ENCODE data around the gene SORL1. TPM values are rescaled to one million over a fixed set of nuclear protein-coding genes. Genes with fewer than 3 reads are reported as not detected.

Gene SORL1
- total and polyA plus RNA-seq, 2 experiments from 2014 or later, result 0.26 to 0.54 TPM

DNA sequence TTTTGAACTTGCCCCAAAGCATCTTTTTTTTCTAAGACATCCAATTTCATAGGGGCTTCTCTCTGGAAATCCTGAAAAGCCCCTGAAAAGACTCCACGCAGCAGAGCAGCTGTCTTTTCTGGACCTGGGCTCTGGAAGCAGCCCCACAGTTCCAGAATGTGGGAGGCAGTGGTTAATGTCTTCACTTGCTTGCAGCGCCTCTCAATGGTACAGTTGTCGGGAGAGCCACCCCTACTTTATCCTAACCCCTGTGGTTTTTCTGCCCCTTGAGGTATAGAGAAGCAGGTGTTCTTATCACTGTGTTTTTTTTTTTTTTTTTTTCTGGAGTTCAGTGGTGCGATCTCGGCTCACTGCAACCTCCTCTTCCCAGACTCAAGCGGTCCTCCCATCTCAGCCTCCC, 84.0 kb downstream of the SORL1 start:
- H3K9me3 ChIP-seq (ENCODE audit: low read depth), result no peaks in the 10 kb centered on the region
- no peaks in the 10 kb centered on the region for H3K9me2 ChIP-seq (ENCODE audit: insufficient read depth)
- H3K4me1 ChIP-seq (ENCODE audit: insufficient read depth), result peaks cover 7% of the 10 kb centered on the region; the same call in 1 of the 2 replicates
- H3K36me3 ChIP-seq (ENCODE audit: low read depth), result no peaks in the 10 kb centered on the region
- no peak overlapping the region for H3K4me2 ChIP-seq (ENCODE audit: unreplicated experiment)
- 0 out of 2 replicates have a peak, but pooled peaks cover 6% of the 10 kb centered on the region for H3F3A ChIP-seq (ENCODE audit: insufficient read depth)
- H3K79me2 ChIP-seq (ENCODE audit: insufficient read depth), result no peaks in the 10 kb centered on the region
- 88 to 90% methylated on average over 6 of the region's 6 CpGs for WGBS, 2 experiments (ENCODE audit: low coverage in 1 of 2, low lambda C conversion rate in 2 of 2, missing lambda C conversion rate in 2 of 2)
- H3K9ac ChIP-seq, result no peak overlapping the region
- H4K20me1 ChIP-seq (ENCODE audit: insufficient read depth), result no peaks in the 10 kb centered on the region
- H3K4me3 ChIP-seq, result no peak overlapping the region
- in situ Hi-C loops (cut with MboI), result no loop called here
- no peak for TF ChIP-seq EZH2 (IDR thresholded peaks at IDR 0.05; ENCODE audit: insufficient read depth, poor library complexity, severe bottlenecking)
- no peak for TF ChIP-seq EZH2phosphoT487 (IDR thresholded peaks at IDR 0.05; ENCODE audit: insufficient read depth, low read depth)
- no peak for DNase-seq
- no peak overlapping the region for H3K27ac ChIP-seq
- no peak overlapping the region for H2AFZ ChIP-seq
- H3K27me3 ChIP-seq (replicated peaks; ENCODE audit: insufficient read depth), result peaks cover 40% of the 10 kb centered on the region

DNA sequence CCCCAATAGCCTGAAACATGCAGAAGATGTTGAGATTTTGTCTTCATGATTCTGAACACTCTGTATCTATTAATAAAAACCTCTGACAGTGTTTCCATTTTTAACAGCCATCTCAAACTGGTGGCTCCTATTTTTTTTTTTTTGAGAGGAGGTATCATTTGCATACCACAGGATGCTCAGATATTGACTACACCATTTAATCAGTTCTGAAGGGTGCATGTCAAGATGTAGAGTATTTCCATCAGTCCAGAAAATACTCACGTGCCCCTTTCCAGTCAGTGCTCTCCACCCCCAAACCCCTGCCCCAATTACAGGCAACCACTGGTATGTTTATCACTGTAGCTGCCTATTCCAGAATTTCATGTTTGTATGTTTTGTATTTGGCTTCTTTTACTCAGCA, 85.9 kb downstream of the SORL1 start:
- Histone ChIP-seq H3F3A (ENCODE audit: insufficient read depth) (0 out of 2 replicates have a peak, but pooled peaks cover 6% of the 10 kb centered on the region), H3K4me2 (ENCODE audit: unreplicated experiment) (no peak overlapping the region), H2AFZ (no peak overlapping the region), H4K20me1 (ENCODE audit: insufficient read depth) (no peaks in the 10 kb centered on the region), H3K79me2 (ENCODE audit: insufficient read depth) (no peaks in the 10 kb centered on the region), H3K27ac (no peak overlapping the region), H3K4me1 (ENCODE audit: insufficient read depth) (peaks cover 7% of the 10 kb centered on the region; the same call in 1 of the 2 replicates), H3K27me3 (replicated peaks; ENCODE audit: insufficient read depth) (peaks cover 44% of the 10 kb centered on the region), H3K9ac (no peak overlapping the region), H3K9me3 (ENCODE audit: low read depth) (no peaks in the 10 kb centered on the region), H3K4me3 (no peak overlapping the region), H3K9me2 (ENCODE audit: insufficient read depth) (no peaks in the 10 kb centered on the region), H3K36me3 (ENCODE audit: low read depth) (no peaks in the 10 kb centered on the region)
- DNase-seq, result no peak
- TF ChIP-seq EZH2 (IDR thresholded peaks at IDR 0.05; ENCODE audit: insufficient read depth, poor library complexity, severe bottlenecking) (no peak), EZH2phosphoT487 (IDR thresholded peaks at IDR 0.05; ENCODE audit: insufficient read depth, low read depth) (no peak)
- 15 to 50% methylated on average over 1 of the region's 1 CpG for WGBS, 2 experiments (ENCODE audit: low coverage in 1 of 2, low lambda C conversion rate in 2 of 2, missing lambda C conversion rate in 2 of 2)
- in situ Hi-C loops (cut with MboI), result no loop called here

DNA sequence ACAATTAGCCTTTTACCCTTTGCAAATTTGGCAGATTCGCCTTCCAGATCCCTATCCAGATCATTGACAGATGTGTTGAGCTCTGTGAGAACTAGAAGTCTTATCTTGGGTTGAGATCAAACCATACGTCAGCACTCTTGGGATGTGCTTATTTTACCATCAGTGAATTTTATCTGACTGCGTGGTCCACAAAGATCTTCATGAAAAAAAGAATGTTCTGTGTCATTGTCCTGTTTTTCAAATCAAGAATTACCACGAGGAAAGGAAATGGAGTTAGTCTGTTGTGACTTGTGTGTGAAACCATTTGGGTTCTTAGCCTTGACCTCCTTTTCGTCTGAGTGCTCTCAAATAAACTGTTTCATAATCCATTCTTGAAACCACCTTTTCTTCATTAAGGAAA, 86.9 kb downstream of the SORL1 start:
- in situ Hi-C loops (cut with MboI), result no loop called here
- 12 to 13% methylated on average over 5 of the region's 5 CpGs for WGBS, 2 experiments (ENCODE audit: low coverage in 1 of 2, low lambda C conversion rate in 2 of 2, missing lambda C conversion rate in 2 of 2)
- no peak overlapping the region for H3K4me2 ChIP-seq (ENCODE audit: unreplicated experiment)
- no peak overlapping the region for H3K27ac ChIP-seq
- H3K9me3 ChIP-seq (ENCODE audit: low read depth), result no peaks in the 10 kb centered on the region
- peaks cover 39% of the 10 kb centered on the region for H3K27me3 ChIP-seq (replicated peaks; ENCODE audit: insufficient read depth)
- 0 out of 2 replicates have a peak, but pooled peaks cover 6% of the 10 kb centered on the region for H3F3A ChIP-seq (ENCODE audit: insufficient read depth)
- H3K9ac ChIP-seq, result no peak overlapping the region
- H3K79me2 ChIP-seq (ENCODE audit: insufficient read depth), result no peaks in the 10 kb centered on the region
- H3K36me3 ChIP-seq (ENCODE audit: low read depth), result no peaks in the 10 kb centered on the region
- H2AFZ ChIP-seq, result no peak overlapping the region
- H4K20me1 ChIP-seq (ENCODE audit: insufficient read depth), result no peaks in the 10 kb centered on the region
- no peak for DNase-seq
- TF ChIP-seq EZH2phosphoT487 (IDR thresholded peaks at IDR 0.05; ENCODE audit: insufficient read depth, low read depth), result no peak
- TF ChIP-seq EZH2 (IDR thresholded peaks at IDR 0.05; ENCODE audit: insufficient read depth, poor library complexity, severe bottlenecking), result no peak
- no peak overlapping the region for H3K4me3 ChIP-seq
- H3K9me2 ChIP-seq (ENCODE audit: insufficient read depth), result no peaks in the 10 kb centered on the region
- peaks cover 7% of the 10 kb centered on the region; the same call in 1 of the 2 replicates for H3K4me1 ChIP-seq (ENCODE audit: insufficient read depth)

DNA sequence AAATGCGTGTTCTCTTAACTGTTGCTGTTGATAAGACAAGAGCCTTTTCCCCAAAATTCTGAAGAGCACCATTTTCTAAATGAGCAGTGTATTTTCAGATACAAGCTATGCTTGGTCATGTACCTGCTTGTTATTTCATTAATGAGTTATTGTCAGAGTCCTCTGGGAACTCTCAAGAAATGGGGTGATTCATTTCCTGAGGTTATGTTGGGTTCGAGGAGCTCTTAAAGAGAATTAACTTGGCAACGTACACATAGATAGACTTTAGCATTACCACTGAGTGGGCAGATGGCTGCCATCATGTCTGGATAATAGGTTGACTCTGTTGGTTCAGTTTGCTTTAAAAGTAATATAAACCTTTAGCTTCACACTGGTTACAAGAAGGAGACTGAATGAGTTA, 88.5 kb downstream of the SORL1 start:
- Histone ChIP-seq H3F3A (ENCODE audit: insufficient read depth) (0 out of 2 replicates have a peak, but pooled peaks cover 2% of the 10 kb centered on the region), H3K79me2 (ENCODE audit: insufficient read depth) (no peaks in the 10 kb centered on the region), H2AFZ (no peak overlapping the region), H3K9ac (no peak overlapping the region), H3K4me1 (ENCODE audit: insufficient read depth) (peaks cover 2% of the 10 kb centered on the region; the same call in 1 of the 2 replicates), H3K36me3 (ENCODE audit: low read depth) (no peaks in the 10 kb centered on the region), H3K4me3 (no peak overlapping the region), H3K4me2 (ENCODE audit: unreplicated experiment) (no peak overlapping the region), H3K27ac (no peak overlapping the region), H3K9me3 (ENCODE audit: low read depth) (no peaks in the 10 kb centered on the region), H3K9me2 (ENCODE audit: insufficient read depth) (no peaks in the 10 kb centered on the region), H3K27me3 (replicated peaks; ENCODE audit: insufficient read depth) (peaks cover 53% of the 10 kb centered on the region), H4K20me1 (ENCODE audit: insufficient read depth) (no peaks in the 10 kb centered on the region)
- TF ChIP-seq EZH2phosphoT487 (IDR thresholded peaks at IDR 0.05; ENCODE audit: insufficient read depth, low read depth) (no peak), EZH2 (IDR thresholded peaks at IDR 0.05; ENCODE audit: insufficient read depth, poor library complexity, severe bottlenecking) (no peak)
- no peak for DNase-seq
- in situ Hi-C loops (cut with MboI), result no loop called here
- 34 to 40% methylated on average over 3 of the region's 3 CpGs for WGBS, 2 experiments (ENCODE audit: low coverage in 1 of 2, low lambda C conversion rate in 2 of 2, missing lambda C conversion rate in 2 of 2)

Measured in GM23248 (cell line).